K562 (cell line): Measurements from ENCODE around the gene PIGH. TPM values are rescaled to one million over a fixed set of nuclear protein-coding genes. Genes with fewer than 3 reads are reported as not detected.
A peak's percentile ranks its signal among the peaks of the same experiment; 100 is the strongest.

Experiments
- BACH1 ChIP-seq: fragments of 200-800 bp; sonication (Bioruptor generic); IDR thresholded peaks from 2 replicates; pipeline ENCODE4 v1.6.1; 2016; ENCODE audit warnings: missing genetic modification characterization, missing compliant biosample characterization
- CC2D1A ChIP-seq: fragments of 450-650 bp; IDR thresholded peaks from 2 replicates; pipeline ENCODE4 v1.6.1; 2017; ENCODE audit warnings: mild to moderate bottlenecking
- CEBPB ChIP-seq: fragments of 450-650 bp; IDR thresholded peaks from 2 replicates; pipeline ENCODE4 v1.6.1; 2016; ENCODE audit warnings: missing genetic modification characterization, missing compliant biosample characterization
- CREM ChIP-seq: IDR thresholded peaks from 2 replicates; pipeline ENCODE4 v1.6.1; 2014; ENCODE audit warnings: antibody characterized with exemption, low read depth
- FOXJ2 ChIP-seq: fragments of 200-800 bp; sonication (Bioruptor generic); IDR thresholded peaks from 2 replicates; pipeline ENCODE4 v1.6.1; 2016; ENCODE audit warnings: missing genetic modification characterization, missing compliant biosample characterization
- FOXM1 ChIP-seq, 2 experiments: fragments of 450-650 bp in 1 of 2; sonication (generic) in 1 of 2; formaldehyde crosslinking in 1 of 2; IDR thresholded peaks; 2 replicates each; pipeline versions ENCODE4 v1.6.1 to v1.9.0; 2017 to 2022; ENCODE audit warnings: low read depth in 2 of 2, mild to moderate bottlenecking in 2 of 2, missing genetic modification reagents in 1 of 2, moderate library complexity in 1 of 2
- FUS ChIP-seq: fragments of 200-400 bp; formaldehyde crosslinking; optimal IDR thresholded peaks from 2 replicates; pipeline ENCODE3; 2017; ENCODE audit warnings: low read depth, low read length
- GATA2 ChIP-seq: sonication (generic); formaldehyde crosslinking; IDR thresholded peaks from 2 replicates; pipeline ENCODE4 v1.4.0; 2020; ENCODE audit warnings: mild to moderate bottlenecking, missing genetic modification reagents
- HEY1 ChIP-seq: fragments of 250-450 bp; sonication (Bioruptor Pico); IDR thresholded peaks from 2 replicates; pipeline ENCODE4 v1.5.0; 2020; ENCODE audit warnings: mild to moderate bottlenecking, moderate library complexity, borderline replicate concordance
- MTA2 ChIP-seq: fragments of 450-650 bp; IDR thresholded peaks from 2 replicates; pipeline ENCODE4 v1.6.1; 2016; ENCODE audit warnings: low read depth
- NEUROD1 ChIP-seq: fragments of 150-350 bp; IDR thresholded peaks from 2 replicates; pipeline ENCODE4 v1.6.1; 2014; ENCODE audit warnings: borderline replicate concordance, low read length, low read depth; ENCODE audit not compliant: partially characterized antibody
- NFIC ChIP-seq: fragments of 450-650 bp; IDR thresholded peaks from 2 replicates; pipeline ENCODE4 v1.6.1; 2017; ENCODE audit warnings: mild to moderate bottlenecking, inconsistent platforms
- PHB ChIP-seq: fragments of 250-450 bp; sonication (Bioruptor Pico); IDR thresholded peaks from 2 replicates; pipeline ENCODE4 v1.5.0; 2021
- PKNOX1 ChIP-seq: fragments of 450-650 bp; IDR thresholded peaks from 2 replicates; pipeline ENCODE4 v1.6.1; 2016
- RNF2 ChIP-seq: sonication (generic); IDR thresholded peaks from 2 replicates; pipeline ENCODE4 v1.6.1; 2016
- SREBF2 ChIP-seq: sonication (generic); formaldehyde crosslinking; IDR thresholded peaks from 2 replicates; pipeline ENCODE4 v1.4.0; 2020; ENCODE audit warnings: mild to moderate bottlenecking, missing genetic modification reagents
- USF1 ChIP-seq: sonication (generic); formaldehyde crosslinking; IDR thresholded peaks from 2 replicates; pipeline ENCODE4 v1.9.0; 2022; ENCODE audit warnings: mild to moderate bottlenecking, missing genetic modification reagents
- ZBTB7A ChIP-seq: IDR thresholded peaks from 2 replicates; pipeline ENCODE4 v1.6.1; 2011; ENCODE audit warnings: low read depth, mild to moderate bottlenecking, low read length, moderate library complexity, borderline replicate concordance; ENCODE audit not compliant: control insufficient read depth
- ZEB2 ChIP-seq: fragments of 450-650 bp; IDR thresholded peaks from 2 replicates; pipeline ENCODE4 v1.6.1; 2016
- ZNF12 ChIP-seq: sonication (generic); formaldehyde crosslinking; IDR thresholded peaks from 2 replicates; pipeline ENCODE4 v1.4.0; 2020; ENCODE audit warnings: mild to moderate bottlenecking, missing genetic modification reagents
- ZNF395 ChIP-seq: fragments of 200-800 bp; sonication (Bioruptor generic); IDR thresholded peaks from 2 replicates; pipeline ENCODE4 v1.6.1; 2017; ENCODE audit warnings: missing genetic modification characterization, missing compliant biosample characterization
- ZNF586 ChIP-seq: fragments of 450-650 bp; formaldehyde crosslinking; conservative IDR thresholded peaks from 2 replicates; pipeline ENCODE4 v1.4.0; 2020; ENCODE audit warnings: mild to moderate bottlenecking, moderate library complexity
- ZNF592 ChIP-seq: fragments of 450-650 bp; IDR thresholded peaks from 2 replicates; pipeline ENCODE4 v1.6.1; 2017; ENCODE audit warnings: antibody characterized with exemption, mild to moderate bottlenecking
- ZSCAN32 ChIP-seq: fragments of 450-650 bp; formaldehyde crosslinking; IDR thresholded peaks from 2 replicates; pipeline ENCODE4 v1.4.0; 2020; ENCODE audit warnings: mild to moderate bottlenecking, moderate library complexity
- polyA plus RNA-seq, 8 experiments: library from polyadenylated mRNA; depleted of rRNA in 4 of 8; stranded (reverse) in 5 of 8; unstranded in 3 of 8; fragments of >200 nt; fragmentation: Nextera tagmentation in 2 of 8; fragmentation: Illumina TruSeq in 1 of 8; extraction: Ambion mirVana in 2 of 8; extraction: Trizol in 1 of 8; gene quantifications; 2 replicates each; pipeline versions ENCODE4 v1.2.1 to v1.2.3, GENCODE V29; 2011 to 2014; ENCODE audit warnings: inconsistent platforms in 1 of 8, missing spikeins in 1 of 8
- total RNA-seq, 7 experiments: library from RNA; depleted of rRNA in 6 of 7; stranded (reverse); fragments of >200 nt in 6 of 7; fragmentation: Illumina TruSeq in 2 of 7; extraction: Trizol in 2 of 7; gene quantifications; 2 replicates each; pipeline versions ENCODE4 v1.2.1 to v1.2.3, GENCODE V29; 2011 to 2021; ENCODE audit warnings: low replicate concordance in 1 of 7

Gene PIGH
- total and polyA plus RNA-seq, 9 of the 15 experiments (the other 6 are each of a cell fraction or from before 2014, with no cell fraction given) = 21.1 to 53.4 (median 24.7) TPM

- TF ChIP-seq SREBF2 (CRISPR knock-in tag) = no peak
- TF ChIP-seq GATA2 (CRISPR knock-in tag) = peak; percentile 77; the same call in 1 of the 2 replicates
- TF ChIP-seq HEY1 (CRISPR knock-in tag) = no peak
- peak; percentile 92 for TF ChIP-seq FOXM1 (IDR thresholded peaks at IDR 0.05; ENCODE audit: low read depth)
- no peak for TF ChIP-seq FOXM1 (CRISPR knock-in tag; IDR thresholded peaks at IDR 0.05; ENCODE audit: low read depth)
- peak; percentile 96 for TF ChIP-seq ZEB2
- TF ChIP-seq NEUROD1 = peak; percentile 76
- peak; percentile 94 for TF ChIP-seq MTA2
- TF ChIP-seq NFIC = peak; percentile 92
- peak; percentile 94 for TF ChIP-seq ZSCAN32 (CRISPR knock-in tag)
- TF ChIP-seq PKNOX1 = peak; percentile 39; the same call in 1 of the 2 replicates
- TF ChIP-seq PHB (CRISPR knock-in tag) = no peak
- peak; percentile 93; the same call in 1 of the 2 replicates for TF ChIP-seq CC2D1A
- TF ChIP-seq BACH1 (tag) = peak; percentile 63; the same call in 1 of the 2 replicates
- peak; percentile 82 for TF ChIP-seq ZNF592
- TF ChIP-seq CREM = peak; percentile 59
- peak; percentile 97 for TF ChIP-seq CEBPB (tag)
- TF ChIP-seq RNF2 = peak; percentile 93
- peak; percentile 44; the same call in 1 of the 2 replicates for TF ChIP-seq ZNF395
- no peak for TF ChIP-seq FUS
- no peak for TF ChIP-seq USF1 (CRISPR knock-in tag)
- peak; percentile 93 for TF ChIP-seq FOXJ2 (tag)
- no peak for TF ChIP-seq ZNF12 (CRISPR knock-in tag)
- TF ChIP-seq ZNF586 (CRISPR knock-in tag) = peak; percentile 85
- no peak for TF ChIP-seq ZBTB7A
These were observed 36.4 kb upstream of the PIGH start (continued) for GRCh38 chr14:67636361-67636919.
